ENCODE results near the gene CHIC2.

- TF ChIP-seq POLR2AphosphoS5 (IDR thresholded peaks at IDR 0.05; ENCODE audit: low read depth, low read length) (no peak), POLR2A (IDR thresholded peaks at IDR 0.05; ENCODE audit: low read depth, low read length) (no peak), TAF1 (IDR thresholded peaks at IDR 0.05; ENCODE audit: low read depth, low read length) (no peak), POU2F2 (IDR thresholded peaks at IDR 0.05; ENCODE audit: low read depth, low read length) (no peak)
Observed at GRCh38 chr4:54092405-54093323, 28.3 kb upstream of the CHIC2 start.
